IMR-90 (cell line): Measurements from ENCODE around the gene PAX9. TPM values are rescaled to one million over a fixed set of nuclear protein-coding genes. Genes with fewer than 3 reads are reported as not detected.

Source experiments
- polyA plus RNA-seq, 3 experiments: library from polyadenylated mRNA; depleted of rRNA; stranded (reverse); fragments of >200 nt; gene quantifications; 2 replicates each; pipeline ENCODE4 v1.2.3, GENCODE V29; 2012; ENCODE audit warnings: low replicate concordance in 1 of 3
- total RNA-seq: library from RNA; depleted of rRNA; stranded (reverse); fragments of >200 nt; gene quantifications from 2 replicates; pipeline ENCODE4 v1.2.3, GENCODE V29; 2012; rRNA removed

Gene PAX9
- total and polyA plus RNA-seq, 2 of the 4 experiments (the other 2 are of a cell fraction), result not detected

Other genes with a start within 250 kb of the PAX9 start
- not detected in 2 replicates for gene NKX2-1, start 141.6 kb upstream of the PAX9 start, total RNA-seq
- not detected in 2 replicates for gene NKX2-1, start 141.6 kb upstream of the PAX9 start, polyA plus RNA-seq (2012; rRNA removed)
- not detected in 2 replicates for gene NKX2-8, start 79.2 kb upstream of the PAX9 start, total RNA-seq
- gene NKX2-8, start 79.2 kb upstream of the PAX9 start, polyA plus RNA-seq (2012; rRNA removed), result not detected in 2 replicates